CD4-positive, alpha-beta memory T cell (primary cell): ENCODE measurements around the gene ANKRD55. TPM values are rescaled to one million over a fixed set of nuclear protein-coding genes. Genes with fewer than 3 reads are reported as not detected.

Experiments used
- CTCF ChIA-PET: fragments of 350-600 bp; sonication (Branson Sonifier 250); formaldehyde crosslinking; loops from one replicate; lab custom pipeline; 2021; ENCODE audit warnings: inconsistent platforms; ENCODE audit not compliant: partially characterized antibody; lab: Charles Lee
- POLR2A ChIA-PET: fragments of 350-600 bp; sonication (Branson Sonifier 250); formaldehyde crosslinking; loops from one replicate; lab custom pipeline; 2021; ENCODE audit not compliant: partially characterized antibody; lab: Charles Lee
- DNase-seq, 5 donors: peaks; one replicate each; pipeline versions ENCODE4 v3.0.0 to v3.0.0-alpha.2; 2020 to 2022; ENCODE audit warnings: mixed read lengths in 1 of 5
- H3K27ac ChIP-seq: one replicate; pipeline ENCODE4 v1.7.0; 2013; ENCODE audit warnings: low read depth, low read length
- H3K27me3 ChIP-seq: 2 replicates; pipeline ENCODE4 v1.7.0; 2013; ENCODE audit warnings: mild to moderate bottlenecking, low read length, moderate library complexity; ENCODE audit not compliant: insufficient read depth
- H3K36me3 ChIP-seq: 2 replicates; pipeline ENCODE4 v1.7.0; 2013; ENCODE audit warnings: mild to moderate bottlenecking, low read length, moderate library complexity; ENCODE audit not compliant: insufficient read depth
- H3K4me1 ChIP-seq: 2 replicates; pipeline ENCODE4 v1.7.0; 2013; ENCODE audit warnings: mild to moderate bottlenecking, low read length, moderate library complexity; ENCODE audit not compliant: insufficient read depth
- H3K4me3 ChIP-seq, 2 donors: one replicate each; pipeline ENCODE4 v1.7.0; 2013; ENCODE audit warnings: low read length in 2 of 2, mild to moderate bottlenecking in 1 of 2
- H3K9me3 ChIP-seq, 2 donors: one replicate each; pipeline ENCODE4 v1.7.0; 2013; ENCODE audit warnings: low read length in 2 of 2, control low read depth in 1 of 2; ENCODE audit not compliant: control insufficient read depth in 1 of 2
- H3K27ac Mint-ChIP-seq, 7 donors: one replicate each; pipeline ENCODE4 v1.8.0; 2020 to 2021; ENCODE audit warnings: mixed read lengths in 7 of 7, mild to moderate bottlenecking in 6 of 7, inconsistent platforms in 3 of 7, moderate library complexity in 3 of 7
- H3K27me3 Mint-ChIP-seq, 2 donors: one replicate each; pipeline ENCODE4 v1.8.0; 2020 to 2021; ENCODE audit warnings: mixed read lengths in 2 of 2
- H3K36me3 Mint-ChIP-seq, 2 donors: one replicate each; pipeline ENCODE4 v1.8.0; 2020 to 2021; ENCODE audit warnings: mixed read lengths in 2 of 2, inconsistent platforms in 1 of 2, mild to moderate bottlenecking in 1 of 2
- H3K4me1 Mint-ChIP-seq, 4 donors: one replicate each; pipeline ENCODE4 v1.8.0; 2020 to 2021; ENCODE audit warnings: mixed read lengths in 4 of 4, mild to moderate bottlenecking in 1 of 4
- H3K4me3 Mint-ChIP-seq, 8 donors: one replicate each; pipeline ENCODE4 v1.8.0; 2020 to 2021; ENCODE audit warnings: mixed read lengths in 8 of 8, mild to moderate bottlenecking in 7 of 8, moderate library complexity in 6 of 8, inconsistent platforms in 3 of 8
- H3K9me3 Mint-ChIP-seq, 8 donors: one replicate each; pipeline ENCODE4 v1.8.0; 2020 to 2021; ENCODE audit warnings: mixed read lengths in 8 of 8, mild to moderate bottlenecking in 5 of 8, inconsistent platforms in 3 of 8, moderate library complexity in 1 of 8
- intact Hi-C: fragments of 100-400 bp; cut with micrococcal nuclease; formaldehyde crosslinking; loops from one replicate; pipeline ENCODE4 v1.15.1; 2023
- polyA plus RNA-seq, 2 donors: library from polyadenylated mRNA; unstranded; fragments of 300-500 nt; fragmentation: Illumina TruSeq; gene quantifications; one replicate each; pipeline ENCODE4 v1.2.3, GENCODE V29; 2021
- total RNA-seq, 2 experiments: library from RNA; stranded (reverse); gene quantifications; one replicate each; pipeline ENCODE4 v1.2.3, GENCODE V29; 2021

Gene ANKRD55
- total and polyA plus RNA-seq, 4 experiments from 2014 or later = 8.3 to 17.8 (median 12.3) TPM

GRCh38 chr5:56101180-56101579 lies 131.9 kb downstream of the ANKRD55 start:
- Mint-ChIP-seq H3K4me1 (peaks cover 53 to 81% (median 72%) of the 10 kb centered on the region in 4 donors), H3K27ac (peak overlapping the region; percentile 54 to 91 (median 80)), H3K4me3 (peak overlapping the region in 7 of 8 donors; percentile 4 to 56 (median 38)), H3K9me3 (no peaks in the 10 kb centered on the region), H3K36me3 (peaks cover 0 to 3% of the 10 kb centered on the region in 2 donors), H3K27me3 (no peaks in the 10 kb centered on the region)
- intact Hi-C loops = loop anchor here (2.0 to 5.0 kb wide), 2 partner anchors 42 to 46 kb away; no protein-coding TSS in a partner anchor
- Histone ChIP-seq H3K27me3 (no peaks in the 10 kb centered on the region), H3K36me3 (no peaks in the 10 kb centered on the region), H3K27ac (no peak overlapping the region), H3K4me3 (no peak overlapping the region), H3K4me1 (peaks cover 89% of the 10 kb centered on the region), H3K9me3 (no peaks in the 10 kb centered on the region)
- POLR2A ChIA-PET = interaction anchor here (0.5 to 4.6 kb wide), 12 partner anchors 29 to 118 kb away, joined by 3 to 32 read pairs (median 4); partner anchors contain the start of gene IL6ST
- CTCF ChIA-PET = interaction anchor here (0.6 to 2.6 kb wide), 4 partner anchors 44 to 123 kb away, joined by 3 to 12 read pairs (median 6); no protein-coding TSS in a partner anchor
- no peak for DNase-seq

- peak overlapping the region; percentile 36 to 91 (median 80) for H3K27ac Mint-ChIP-seq
- H3K4me3 ChIP-seq = no peak overlapping the region
- intact Hi-C loops = loop anchor here (2.0 to 5.0 kb wide), 2 partner anchors 42 to 47 kb away; no protein-coding TSS in a partner anchor
- DNase-seq = no peak
- H3K4me3 Mint-ChIP-seq = peak overlapping the region in 6 of 8 donors; percentile 22 to 56 (median 48)
- H3K27me3 Mint-ChIP-seq = no peaks in the 10 kb centered on the region
- ChIA-PET CTCF (interaction anchor here (0.6 to 2.6 kb wide), 4 partner anchors 44 to 123 kb away, joined by 3 to 12 read pairs (median 6); no protein-coding TSS in a partner anchor), POLR2A (interaction anchor here (0.5 to 4.6 kb wide), 13 partner anchors 10 to 118 kb away, joined by 3 to 32 read pairs (median 4); partner anchors contain the start of gene IL6ST)
- no peaks in the 10 kb centered on the region for H3K27me3 ChIP-seq
- no peaks in the 10 kb centered on the region for H3K9me3 ChIP-seq
- no peak overlapping the region for H3K27ac ChIP-seq
- no peaks in the 10 kb centered on the region for H3K36me3 ChIP-seq
- H3K4me1 ChIP-seq = peaks cover 89% of the 10 kb centered on the region
- H3K4me1 Mint-ChIP-seq = peaks cover 53 to 79% (median 71%) of the 10 kb centered on the region in 4 donors
- no peaks in the 10 kb centered on the region for H3K9me3 Mint-ChIP-seq
- peaks cover 0 to 3% of the 10 kb centered on the region in 2 donors for H3K36me3 Mint-ChIP-seq
Measured at GRCh38 chr5:56100439-56101176, 132.5 kb downstream of the ANKRD55 start.

GRCh38 chr5:56099346-56099745 lies 133.8 kb downstream of the ANKRD55 start:
- Histone ChIP-seq H3K4me3 (no peak overlapping the region), H3K27ac (no peak overlapping the region), H3K9me3 (no peaks in the 10 kb centered on the region), H3K27me3 (no peaks in the 10 kb centered on the region), H3K36me3 (no peaks in the 10 kb centered on the region), H3K4me1 (peaks cover 94% of the 10 kb centered on the region)
- no peaks in the 10 kb centered on the region for H3K9me3 Mint-ChIP-seq
- H3K4me3 Mint-ChIP-seq = peak overlapping the region in 5 of 8 donors; percentile 11 to 79 (median 20)
- H3K27me3 Mint-ChIP-seq = no peaks in the 10 kb centered on the region
- peaks cover 57 to 82% (median 72%) of the 10 kb centered on the region in 4 donors for H3K4me1 Mint-ChIP-seq
- CTCF ChIA-PET = no interaction called here
- intact Hi-C loops = no loop called here
- peaks cover 0 to 3% of the 10 kb centered on the region in 2 donors for H3K36me3 Mint-ChIP-seq
- POLR2A ChIA-PET = interaction anchor here (1.3 to 4.6 kb wide), 2 partner anchors 9 to 104 kb away, joined by 4 to 32 read pairs; partner anchors contain the start of gene IL6ST
- DNase-seq = no peak
- peak overlapping the region; percentile 16 to 89 (median 80) for H3K27ac Mint-ChIP-seq

- H3K4me1 Mint-ChIP-seq = peaks cover 54 to 79% (median 64%) of the 10 kb centered on the region in 4 donors
- H3K4me1 ChIP-seq = peaks cover 87% of the 10 kb centered on the region
- DNase-seq = no peak
- H3K27ac Mint-ChIP-seq = peak overlapping the region in 5 of 7 donors; percentile 6 to 83 (median 51)
- ChIA-PET CTCF (interaction anchor here (0.9 kb wide), 1 partner anchor 102 kb away, joined by 4 read pairs; the partner anchor contains the start of gene IL6ST), POLR2A (interaction anchor here (1.1 to 1.4 kb wide), 2 partner anchors 25 to 27 kb away, joined by 3 to 4 read pairs; no protein-coding TSS in a partner anchor)
- intact Hi-C loops = no loop called here
- H3K36me3 ChIP-seq = no peaks in the 10 kb centered on the region
- H3K27ac ChIP-seq = no peak overlapping the region
- no peaks in the 10 kb centered on the region for H3K9me3 ChIP-seq
- H3K27me3 Mint-ChIP-seq = no peaks in the 10 kb centered on the region
- H3K9me3 Mint-ChIP-seq = no peaks in the 10 kb centered on the region
- no peak overlapping the region for H3K4me3 Mint-ChIP-seq
- no peak overlapping the region for H3K4me3 ChIP-seq
- H3K27me3 ChIP-seq = no peaks in the 10 kb centered on the region
- H3K36me3 Mint-ChIP-seq = peaks cover 0 to 3% of the 10 kb centered on the region in 2 donors
Measured at GRCh38 chr5:56097055-56097454, 136.1 kb downstream of the ANKRD55 start.

GRCh38 chr5:56095579-56096102 lies 137.5 kb downstream of the ANKRD55 start:
- Mint-ChIP-seq H3K36me3 (peaks cover 0 to 3% of the 10 kb centered on the region in 2 donors), H3K27ac (peak overlapping the region; percentile 23 to 91 (median 73)), H3K4me1 (peaks cover 55 to 80% (median 66%) of the 10 kb centered on the region in 4 donors), H3K4me3 (peak overlapping the region in 6 of 8 donors; percentile 1 to 84 (median 12)), H3K27me3 (no peaks in the 10 kb centered on the region), H3K9me3 (peaks cover 0 to 2% (median 0%) of the 10 kb centered on the region in 8 donors)
- no peak for DNase-seq
- intact Hi-C loops = loop anchor here (2.0 kb wide), 2 partner anchors 101 to 113 kb away; partner anchors contain the start of gene IL6ST
- peaks cover 87% of the 10 kb centered on the region for H3K4me1 ChIP-seq
- H3K9me3 ChIP-seq = no peaks in the 10 kb centered on the region
- H3K36me3 ChIP-seq = no peaks in the 10 kb centered on the region
- CTCF ChIA-PET = interaction anchor here (1.0 to 2.4 kb wide), 4 partner anchors 9 to 24 kb away, joined by 3 to 12 read pairs (median 4); no protein-coding TSS in a partner anchor
- no peaks in the 10 kb centered on the region for H3K27me3 ChIP-seq
- H3K27ac ChIP-seq = no peak overlapping the region
- no peak overlapping the region for H3K4me3 ChIP-seq
- POLR2A ChIA-PET = interaction anchor here (0.9 to 1.7 kb wide), 9 partner anchors 7 to 115 kb away, joined by 3 to 7 read pairs (median 4); no protein-coding TSS in a partner anchor

- intact Hi-C loops = loop anchor here (2.0 kb wide), 2 partner anchors 100 to 112 kb away; partner anchors contain the start of gene IL6ST
Measured at GRCh38 chr5:56094579-56095361, 138.4 kb downstream of the ANKRD55 start.

More at GRCh38 chr5:56094579-56095361, 138.4 kb downstream of the ANKRD55 start:
- Histone ChIP-seq H3K27ac (no peak overlapping the region), H3K36me3 (no peaks in the 10 kb centered on the region), H3K9me3 (no peaks in the 10 kb centered on the region), H3K27me3 (no peaks in the 10 kb centered on the region), H3K4me1 (peaks cover 82% of the 10 kb centered on the region), H3K4me3 (no peak overlapping the region)
- peaks cover 0 to 3% of the 10 kb centered on the region in 2 donors for H3K36me3 Mint-ChIP-seq
- CTCF ChIA-PET = interaction anchor here (1.0 to 2.4 kb wide), 6 partner anchors 9 to 117 kb away, joined by 3 to 12 read pairs (median 4); no protein-coding TSS in a partner anchor
- H3K27ac Mint-ChIP-seq = peak overlapping the region; percentile 26 to 91 (median 76)
- POLR2A ChIA-PET = interaction anchor here (0.9 to 2.2 kb wide), 14 partner anchors 8 to 115 kb away, joined by 3 to 7 read pairs (median 3); partner anchors contain the start of gene IL6ST
- DNase-seq = peak in 1 of 5 donors; percentile 44
- H3K9me3 Mint-ChIP-seq = peaks cover 0 to 4% (median 0%) of the 10 kb centered on the region in 8 donors
- H3K27me3 Mint-ChIP-seq = no peaks in the 10 kb centered on the region
- H3K4me3 Mint-ChIP-seq = peak overlapping the region in 7 of 8 donors; percentile 1 to 84 (median 46)
- peaks cover 49 to 79% (median 58%) of the 10 kb centered on the region in 4 donors for H3K4me1 Mint-ChIP-seq
